Gastroesophageal sphincter (tissue), 3 donors: ENCODE measurements around the gene KRTAP12-3.

Source experiments
- POLR2A ChIP-seq, 2 donors: fragments of 450-650 bp; IDR thresholded peaks; one replicate each; pipeline ENCODE4 v1.6.1; 2017; ENCODE audit warnings: antibody characterized with exemption in 2 of 2, mild to moderate bottlenecking in 2 of 2, moderate library complexity in 1 of 2
- TF ChIP-seq, protein P1 (sequence below), 4 experiments: fragments of 200-600 bp in 2 of 4; fragments of 450-650 bp in 2 of 4; sonication (generic) in 1 of 4; IDR thresholded peaks; one replicate each; pipeline ENCODE4 v1.5.1; 2017 to 2019; ENCODE audit warnings: antibody characterized with exemption in 4 of 4, mild to moderate bottlenecking in 2 of 4, moderate library complexity in 2 of 4

GRCh38 chr21:44637018-44637850, 20.5 kb upstream of the KRTAP12-3 start, which contains the start of gene KRTAP10-10:
- no peak for TF ChIP-seq POLR2A (IDR thresholded peaks at IDR 0.05)
- TF ChIP-seq, protein P1, sequence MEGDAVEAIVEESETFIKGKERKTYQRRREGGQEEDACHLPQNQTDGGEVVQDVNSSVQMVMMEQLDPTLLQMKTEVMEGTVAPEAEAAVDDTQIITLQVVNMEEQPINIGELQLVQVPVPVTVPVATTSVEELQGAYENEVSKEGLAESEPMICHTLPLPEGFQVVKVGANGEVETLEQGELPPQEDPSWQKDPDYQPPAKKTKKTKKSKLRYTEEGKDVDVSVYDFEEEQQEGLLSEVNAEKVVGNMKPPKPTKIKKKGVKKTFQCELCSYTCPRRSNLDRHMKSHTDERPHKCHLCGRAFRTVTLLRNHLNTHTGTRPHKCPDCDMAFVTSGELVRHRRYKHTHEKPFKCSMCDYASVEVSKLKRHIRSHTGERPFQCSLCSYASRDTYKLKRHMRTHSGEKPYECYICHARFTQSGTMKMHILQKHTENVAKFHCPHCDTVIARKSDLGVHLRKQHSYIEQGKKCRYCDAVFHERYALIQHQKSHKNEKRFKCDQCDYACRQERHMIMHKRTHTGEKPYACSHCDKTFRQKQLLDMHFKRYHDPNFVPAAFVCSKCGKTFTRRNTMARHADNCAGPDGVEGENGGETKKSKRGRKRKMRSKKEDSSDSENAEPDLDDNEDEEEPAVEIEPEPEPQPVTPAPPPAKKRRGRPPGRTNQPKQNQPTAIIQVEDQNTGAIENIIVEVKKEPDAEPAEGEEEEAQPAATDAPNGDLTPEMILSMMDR (IDR thresholded peaks at IDR 0.05), result no peak
